WERI-Rb-1 (cell line): Measurements from ENCODE around the gene AMBRA1.

ENCODE experiments used
- DNase-seq: peaks from one replicate; pipeline ENCODE4 v3.0.0-alpha.2; 2020
- H3K27ac ChIP-seq: fragments of 250-450 bp; sonication (Bioruptor Pico); 2 replicates; pipeline ENCODE4 v1.5.1; 2020; ENCODE audit warnings: mild to moderate bottlenecking, moderate library complexity
- H3K27me3 ChIP-seq: fragments of 250-450 bp; sonication (Bioruptor Pico); 2 replicates; pipeline ENCODE4 v1.5.1; 2021; ENCODE audit warnings: mild to moderate bottlenecking, low read depth, moderate library complexity; ENCODE audit not compliant: insufficient read depth, severe bottlenecking
- H3K36me3 ChIP-seq: fragments of 250-450 bp; sonication (Bioruptor Pico); 2 replicates; pipeline ENCODE4 v1.5.1; 2020; ENCODE audit warnings: mild to moderate bottlenecking, moderate library complexity
- H3K4me3 ChIP-seq: 2 replicates; pipeline ENCODE4 v1.5.1; 2011; ENCODE audit warnings: low read depth, mild to moderate bottlenecking, control low read depth, low read length
- H3K9me3 ChIP-seq: fragments of 250-450 bp; sonication (Bioruptor Pico); 2 replicates; pipeline ENCODE4 v1.5.1; 2021; ENCODE audit warnings: mild to moderate bottlenecking, moderate library complexity; ENCODE audit not compliant: severe bottlenecking
- TF ChIP-seq, protein P1 (sequence below): IDR thresholded peaks from 2 replicates; pipeline ENCODE4 v1.5.1; 2011; ENCODE audit warnings: low read depth, mild to moderate bottlenecking, control low read depth, inconsistent platforms, low read length

The AMBRA1 gene

DNA sequence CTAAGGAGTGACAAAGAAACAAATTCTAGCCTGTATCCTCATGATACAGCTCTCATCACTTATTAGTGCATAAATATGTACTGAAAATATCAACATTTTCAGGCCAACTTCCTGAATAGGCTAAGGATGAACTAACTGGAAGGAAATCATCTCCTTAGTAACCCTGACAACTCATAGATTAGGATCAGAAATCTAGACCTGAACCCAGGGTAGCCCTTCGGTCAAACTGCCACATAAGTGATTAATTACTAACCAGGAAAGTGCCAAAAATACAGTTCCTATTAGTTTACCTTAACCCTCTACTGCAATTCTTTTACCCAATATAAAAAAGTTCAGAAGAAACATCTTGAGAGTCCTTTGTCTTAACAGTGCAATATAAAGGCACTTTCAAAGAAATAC lies 40.0 kb downstream of the AMBRA1 start:
- TF ChIP-seq, protein P1, sequence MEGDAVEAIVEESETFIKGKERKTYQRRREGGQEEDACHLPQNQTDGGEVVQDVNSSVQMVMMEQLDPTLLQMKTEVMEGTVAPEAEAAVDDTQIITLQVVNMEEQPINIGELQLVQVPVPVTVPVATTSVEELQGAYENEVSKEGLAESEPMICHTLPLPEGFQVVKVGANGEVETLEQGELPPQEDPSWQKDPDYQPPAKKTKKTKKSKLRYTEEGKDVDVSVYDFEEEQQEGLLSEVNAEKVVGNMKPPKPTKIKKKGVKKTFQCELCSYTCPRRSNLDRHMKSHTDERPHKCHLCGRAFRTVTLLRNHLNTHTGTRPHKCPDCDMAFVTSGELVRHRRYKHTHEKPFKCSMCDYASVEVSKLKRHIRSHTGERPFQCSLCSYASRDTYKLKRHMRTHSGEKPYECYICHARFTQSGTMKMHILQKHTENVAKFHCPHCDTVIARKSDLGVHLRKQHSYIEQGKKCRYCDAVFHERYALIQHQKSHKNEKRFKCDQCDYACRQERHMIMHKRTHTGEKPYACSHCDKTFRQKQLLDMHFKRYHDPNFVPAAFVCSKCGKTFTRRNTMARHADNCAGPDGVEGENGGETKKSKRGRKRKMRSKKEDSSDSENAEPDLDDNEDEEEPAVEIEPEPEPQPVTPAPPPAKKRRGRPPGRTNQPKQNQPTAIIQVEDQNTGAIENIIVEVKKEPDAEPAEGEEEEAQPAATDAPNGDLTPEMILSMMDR, result no peak
- DNase-seq, result no peak
- Histone ChIP-seq H3K9me3 (no peaks in the 10 kb centered on the region), H3K27me3 (no peaks in the 10 kb centered on the region), H3K27ac (no peak overlapping the region), H3K4me3 (no peak overlapping the region), H3K36me3 (0 out of 2 replicates have a peak, but pooled peaks cover 2% of the 10 kb centered on the region)

DNA sequence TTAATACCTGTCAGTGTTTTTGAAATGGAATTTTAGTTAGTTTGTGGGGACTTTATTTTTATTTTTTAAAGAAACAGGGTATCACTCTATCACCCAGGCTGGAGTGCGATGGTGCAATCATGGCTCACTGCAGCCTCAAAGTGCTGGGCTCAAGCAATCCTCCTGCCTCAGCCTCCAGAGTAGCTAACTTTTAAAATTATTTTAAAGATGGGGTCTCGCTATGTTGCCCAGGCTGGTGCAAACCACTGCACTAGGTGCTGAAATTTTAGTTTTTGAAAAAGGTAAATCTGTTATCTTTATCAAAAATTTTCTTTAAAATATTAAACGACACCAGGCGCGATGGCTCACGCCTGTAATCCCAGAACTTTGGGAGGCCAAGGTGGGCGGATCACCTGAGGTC lies 42.6 kb downstream of the AMBRA1 start:
- H3K27ac ChIP-seq, result no peak overlapping the region
- DNase-seq, result no peak
- no peaks in the 10 kb centered on the region for H3K27me3 ChIP-seq
- peaks cover 15% of the 10 kb centered on the region for H3K36me3 ChIP-seq
- H3K9me3 ChIP-seq, result no peaks in the 10 kb centered on the region
- TF ChIP-seq, protein P1, result no peak
- no peak overlapping the region for H3K4me3 ChIP-seq

DNA sequence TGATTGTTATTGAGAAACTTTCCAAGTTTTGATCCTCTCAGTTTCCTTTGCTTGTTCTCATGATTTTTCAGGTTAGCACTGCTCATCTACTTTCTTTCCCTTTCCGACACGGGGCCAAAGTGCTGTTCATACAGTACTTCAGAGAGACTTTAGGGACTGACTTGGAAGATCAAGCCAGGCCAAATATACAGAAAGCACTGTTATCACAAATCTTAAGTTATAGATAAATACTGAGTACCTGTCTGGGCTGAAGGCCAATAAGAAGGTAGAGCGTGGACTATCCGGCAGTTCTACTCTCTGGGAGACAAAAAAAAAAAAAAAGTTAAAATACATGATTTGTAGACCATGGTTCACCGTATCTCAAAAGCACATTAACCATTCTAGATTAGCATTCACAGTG lies 46.2 kb downstream of the AMBRA1 start:
- Histone ChIP-seq H3K9me3 (no peaks in the 10 kb centered on the region), H3K27ac (no peak overlapping the region), H3K36me3 (peaks cover 42% of the 10 kb centered on the region), H3K27me3 (no peaks in the 10 kb centered on the region), H3K4me3 (no peak overlapping the region)
- no peak for DNase-seq
- TF ChIP-seq, protein P1, result no peak

DNA sequence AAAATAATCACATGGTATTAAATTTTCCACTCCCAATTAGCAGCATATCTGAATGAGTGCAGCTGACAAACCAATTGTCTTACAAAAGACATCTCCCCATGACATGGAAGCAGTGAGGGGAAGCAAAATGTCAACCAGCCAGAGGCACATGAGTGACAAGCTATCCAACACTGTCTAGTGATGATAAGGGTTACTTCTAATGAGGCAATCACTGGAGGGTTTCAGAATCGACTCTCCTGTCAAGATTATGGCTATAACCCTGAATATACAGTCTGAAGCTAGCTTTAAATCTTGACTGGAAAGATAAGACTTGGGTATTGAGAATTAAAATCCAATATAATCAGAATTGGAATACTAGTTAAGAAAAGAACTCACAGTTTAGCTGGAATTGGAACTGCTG lies 50.3 kb downstream of the AMBRA1 start:
- TF ChIP-seq, protein P1, result no peak
- Histone ChIP-seq H3K4me3 (no peak overlapping the region), H3K27me3 (no peaks in the 10 kb centered on the region), H3K9me3 (no peaks in the 10 kb centered on the region), H3K27ac (no peak overlapping the region), H3K36me3 (peaks cover 74% of the 10 kb centered on the region)
- DNase-seq, result no peak

DNA sequence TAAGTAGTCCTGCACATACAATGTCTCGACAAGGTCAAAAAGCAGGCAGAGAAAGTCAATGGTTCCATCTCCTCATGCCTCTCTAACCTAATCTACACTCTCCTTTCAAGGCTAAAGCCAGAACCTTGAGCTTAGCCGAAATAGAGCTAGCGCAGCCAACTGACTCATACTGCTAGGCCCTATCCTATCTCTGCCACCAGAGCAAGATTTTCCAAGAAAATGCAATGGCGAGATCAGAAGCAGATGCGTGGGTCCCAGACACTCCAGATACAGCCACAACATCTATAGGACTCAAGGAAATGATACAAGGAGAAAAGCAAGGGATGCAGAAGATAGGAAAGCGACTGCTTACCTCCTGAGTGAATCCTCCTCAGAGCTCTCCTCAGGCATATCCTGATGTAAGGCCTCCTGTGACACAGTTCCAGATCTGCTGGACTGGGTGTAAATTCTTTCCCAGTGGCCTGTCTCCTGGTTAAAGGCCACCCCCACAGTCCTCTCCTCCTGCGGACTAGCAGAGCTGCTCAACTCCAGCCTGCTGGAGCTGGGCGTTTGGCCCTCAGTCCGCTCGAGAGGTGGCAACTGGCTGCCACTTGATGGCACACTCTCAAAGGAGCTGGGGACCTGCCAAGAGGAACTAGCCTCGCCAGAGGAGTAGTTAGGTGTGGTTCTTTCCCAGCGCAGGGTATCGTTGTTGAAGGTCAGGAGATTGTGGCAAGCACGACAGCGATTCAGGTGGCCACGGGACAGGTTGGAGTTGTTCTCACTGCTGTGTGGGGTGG lies 52.0 kb downstream of the AMBRA1 start:
- Histone ChIP-seq H3K4me3 (no peak overlapping the region), H3K27ac (no peak overlapping the region), H3K9me3 (no peaks in the 10 kb centered on the region), H3K27me3 (no peaks in the 10 kb centered on the region), H3K36me3 (peaks cover 72% of the 10 kb centered on the region)
- DNase-seq, result no peak
- TF ChIP-seq, protein P1, result peak; percentile 33; the same call in 1 of the 2 replicates

DNA sequence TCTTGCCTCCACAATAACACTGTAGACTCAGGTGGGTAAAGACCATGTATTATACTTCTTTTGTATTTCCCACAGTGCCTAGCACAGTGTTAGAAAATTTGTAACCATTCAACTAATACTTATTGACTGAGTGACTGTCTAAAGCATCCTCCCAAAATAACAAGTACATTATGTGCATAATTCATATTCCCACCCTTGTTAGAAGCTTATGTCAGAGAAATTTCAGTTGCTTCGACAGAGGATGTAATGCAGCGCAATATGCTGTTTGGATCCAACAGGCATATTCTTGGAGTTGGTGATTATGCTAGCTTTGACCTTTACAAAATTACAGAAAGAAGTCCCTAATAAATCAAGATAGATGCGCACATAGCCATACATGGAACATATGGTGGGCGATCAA lies 53.0 kb downstream of the AMBRA1 start:
- Histone ChIP-seq H3K27ac (no peak overlapping the region), H3K4me3 (no peak overlapping the region), H3K36me3 (peaks cover 64% of the 10 kb centered on the region), H3K9me3 (no peaks in the 10 kb centered on the region), H3K27me3 (no peaks in the 10 kb centered on the region)
- TF ChIP-seq, protein P1, result no peak
- DNase-seq, result no peak
